HepG2 (cell line): ENCODE measurements around the gene MYLK. TPM values are rescaled to one million over a fixed set of nuclear protein-coding genes. Genes with fewer than 3 reads are reported as not detected.

Experiments
- ATAC-seq: fragments of 200-7000 bp; cut with Tn5 transposase; 3 replicates; pipeline ENCODE4 v1.9.1; 2020; ENCODE audit warnings: mild to moderate bottlenecking, moderate library complexity
- BruUV-seq: library from RNA; stranded (reverse); fragments of 400-500 nt; replicated peaks from 2 replicates; lab custom pipeline; 2021; lab: Mats Ljungman, UMichigan
- CTCF ChIA-PET: fragments of 300-600 bp; formaldehyde crosslinking; extraction: SDS; loops from one replicate; lab custom pipeline; 2021; ENCODE audit warnings: low total read pairs, inconsistent platforms, low intra/inter-chr PET ratio; lab: Yijun Ruan, JAX
- POLR2A ChIA-PET: fragments of 350-600 bp; sonication (Branson Sonifier 250); formaldehyde crosslinking; loops from one replicate; lab custom pipeline; 2020; ENCODE audit warnings: antibody characterized with exemption, inconsistent platforms; lab: Yijun Ruan, JAX
- DNase-seq: peaks from one replicate; pipeline ENCODE4 v3.0.0-alpha.2; 2015; ENCODE audit warnings: low spot score
- FAIRE-seq: peaks from 3 replicates; lab custom pipeline; 2011; peaks lifted over from hg19 to GRCh38; lab: Jason Lieb, UNC
- H2AFZ ChIP-seq: one replicate; pipeline ENCODE4 v1.6.1; 2011; ENCODE audit warnings: low read length, inconsistent platforms
- H3K27ac ChIP-seq: fragments of 300-600 bp; 3 replicates; pipeline ENCODE4 v1.8.0; 2011; ENCODE audit warnings: mixed run types, mild to moderate bottlenecking, mixed read lengths, low read length, inconsistent platforms; ENCODE audit not compliant: insufficient read depth; ENCODE audit errors: extremely low read length
- H3K27me3 ChIP-seq, 2 experiments: fragments of 200-600 bp in 1 of 2; 2 replicates in 1 of 2; 3 replicates in 1 of 2; pipeline versions ENCODE4 v1.6.0 to v1.8.0; 2011; ENCODE audit warnings: low read length in 2 of 2, mild to moderate bottlenecking in 2 of 2, moderate library complexity in 2 of 2, inconsistent platforms in 1 of 2; ENCODE audit not compliant: insufficient read depth in 2 of 2, control insufficient read depth in 1 of 2
- H3K36me3 ChIP-seq, 2 experiments: fragments of 200-600 bp in 1 of 2; replicated peaks in 1 of 2; 2 replicates in 1 of 2; 3 replicates in 1 of 2; pipeline versions ENCODE4 v1.5.1 to v1.8.0; 2011; ENCODE audit warnings: low read length in 2 of 2, inconsistent platforms in 1 of 2; ENCODE audit not compliant: insufficient read depth in 2 of 2, control insufficient read depth in 1 of 2
- H3K4me1 ChIP-seq: 2 replicates; pipeline ENCODE4 v1.5.1; 2012; ENCODE audit warnings: low read length, inconsistent platforms; ENCODE audit not compliant: insufficient read depth
- H3K4me2 ChIP-seq: 2 replicates; pipeline ENCODE4 v1.6.0; 2011; ENCODE audit warnings: low read depth, low read length, inconsistent platforms
- H3K4me3 ChIP-seq, 3 experiments: fragments of 200-600 bp in 1 of 3; sonication (generic), shearing (Covaris generic) in 1 of 3; replicated peaks in 1 of 3; 2 replicates each; pipeline ENCODE4 v1.5.1; 2011 to 2016; ENCODE audit warnings: low read length in 3 of 3, inconsistent platforms in 2 of 3, low read depth in 2 of 3, mild to moderate bottlenecking in 2 of 3, control low read depth in 1 of 3, mixed read lengths in 1 of 3; ENCODE audit not compliant: insufficient read depth in 1 of 3
- H3K79me2 ChIP-seq: one replicate; pipeline ENCODE4 v1.6.1; 2011; ENCODE audit warnings: low read length, inconsistent platforms; ENCODE audit not compliant: insufficient read depth
- H3K9ac ChIP-seq: 2 replicates; pipeline ENCODE4 v1.6.0; 2011; ENCODE audit warnings: mild to moderate bottlenecking, low read depth, low read length, inconsistent platforms; ENCODE audit not compliant: insufficient read depth
- H3K9me3 ChIP-seq: 2 replicates; pipeline ENCODE4 v1.5.1; 2012; ENCODE audit warnings: mild to moderate bottlenecking, low read length
- H4K20me1 ChIP-seq: 2 replicates; pipeline ENCODE4 v1.6.0; 2011; ENCODE audit warnings: inconsistent platforms, mild to moderate bottlenecking, low read length, moderate library complexity; ENCODE audit not compliant: insufficient read depth
- CAMTA2 ChIP-seq: sonication (generic); formaldehyde crosslinking; IDR thresholded peaks from 2 replicates; pipeline ENCODE4 v1.4.0; 2020; ENCODE audit warnings: mild to moderate bottlenecking, missing genetic modification reagents, borderline replicate concordance
- CEBPB ChIP-seq: IDR thresholded peaks from 2 replicates; pipeline ENCODE4 v1.6.1; 2011; ENCODE audit warnings: low read depth, low read length, improper control_type of control experiment, borderline replicate concordance
- CHCHD3 ChIP-seq: sonication (generic); formaldehyde crosslinking; IDR thresholded peaks from 2 replicates; pipeline ENCODE4 v1.8.0; 2022; ENCODE audit warnings: mild to moderate bottlenecking, missing genetic modification reagents, moderate library complexity
- HNF4A ChIP-seq: sonication (generic); formaldehyde crosslinking; IDR thresholded peaks from 2 replicates; pipeline ENCODE4 v1.4.0; 2020; ENCODE audit warnings: missing genetic modification reagents
- HNRNPK ChIP-seq: fragments of 200-400 bp; formaldehyde crosslinking; IDR thresholded peaks from 2 replicates; pipeline ENCODE4 v1.6.1; 2018; ENCODE audit warnings: low read length, low read depth, moderate library complexity, mild to moderate bottlenecking; ENCODE audit not compliant: poor library complexity, severe bottlenecking
- KDM5A ChIP-seq: fragments of 200-600 bp; sonication (generic); IDR thresholded peaks from 2 replicates; pipeline ENCODE4 v1.7.0; 2018; ENCODE audit warnings: antibody characterized with exemption, mild to moderate bottlenecking, low read length, borderline replicate concordance
- POGZ ChIP-seq: sonication (generic); formaldehyde crosslinking; IDR thresholded peaks from 2 replicates; pipeline ENCODE4 v1.4.0; 2020; ENCODE audit warnings: mild to moderate bottlenecking, missing genetic modification reagents
- RFX1 ChIP-seq: fragments of 450-650 bp; IDR thresholded peaks from 2 replicates; pipeline ENCODE4 v1.6.1; 2017
- SALL1 ChIP-seq: sonication (generic); formaldehyde crosslinking; IDR thresholded peaks from 2 replicates; pipeline ENCODE4 v1.8.0; 2022; ENCODE audit warnings: mild to moderate bottlenecking, missing genetic modification reagents
- ZFP37 ChIP-seq: sonication (generic); formaldehyde crosslinking; IDR thresholded peaks from 2 replicates; pipeline ENCODE4 v1.4.0; 2020; ENCODE audit warnings: missing genetic modification reagents, borderline replicate concordance
- ZNF10 ChIP-seq: sonication (generic); formaldehyde crosslinking; IDR thresholded peaks from 2 replicates; pipeline ENCODE4 v1.4.0; 2020; ENCODE audit warnings: mild to moderate bottlenecking, low read depth, missing genetic modification reagents, borderline replicate concordance
- ZNF230 ChIP-seq: sonication (generic); formaldehyde crosslinking; IDR thresholded peaks from 2 replicates; pipeline ENCODE4 v1.4.0; 2020; ENCODE audit warnings: mild to moderate bottlenecking, missing genetic modification reagents
- ZNF792 ChIP-seq: IDR thresholded peaks from 2 replicates; pipeline ENCODE4 v1.6.1; 2016
- WGBS: methylation state at CpG from one replicate; pipeline ENCODE4 v1.1.6; 2017; ENCODE audit warnings: low lambda C conversion rate; 5-methylcytosine and 5-hydroxymethylcytosine counted together
- in situ Hi-C: cut with HindIII; loops from 2 replicates; pipeline ENCODE4 v1.10.0; 2017; ENCODE audit warnings: low pct_unique_long_range_greater_than_20kb; ENCODE audit not compliant: extremely low pct_ligation_motif_present
- intact Hi-C: fragments of 100-400 bp; cut with micrococcal nuclease; formaldehyde crosslinking; loops from one replicate; pipeline ENCODE4 v1.10.0; 2022; ENCODE audit not compliant: unreplicated experiment
- polyA plus RNA-seq, 8 experiments: library from polyadenylated mRNA; depleted of rRNA in 3 of 8; stranded (reverse) in 7 of 8; unstranded in 1 of 8; fragments of >200 nt; fragmentation: Illumina TruSeq in 4 of 8; extraction: Trizol in 4 of 8; gene quantifications; 2 replicates each; pipeline versions ENCODE4 v1.2.1 to v1.2.3, GENCODE V29; 2011 to 2016; ENCODE audit warnings: low read depth in 4 of 8, missing spikeins in 1 of 8, mixed read lengths in 1 of 8; ENCODE audit not compliant: insufficient read depth in 1 of 8
- total RNA-seq, 5 experiments: library from RNA; depleted of rRNA; stranded (reverse); fragments of >200 nt; fragmentation: Illumina TruSeq; extraction: Trizol; gene quantifications; 2 replicates each; pipeline ENCODE4 v1.2.3, GENCODE V29; 2016; ENCODE audit warnings: low read depth in 1 of 5
- TF ChIP-seq, protein P1 (sequence below): sonication (generic); formaldehyde crosslinking; IDR thresholded peaks from 2 replicates; pipeline ENCODE4 v1.8.0; 2022; ENCODE audit warnings: low read depth, missing genetic modification reagents
- TF ChIP-seq, protein P2 (sequence below): sonication (generic); formaldehyde crosslinking; IDR thresholded peaks from 2 replicates; pipeline ENCODE4; 2020; ENCODE audit warnings: missing genetic modification reagents, mild to moderate bottlenecking, borderline replicate concordance

Gene MYLK
- total and polyA plus RNA-seq, 2 of the 13 experiments (the other 11 are each of a cell fraction or from before 2014, with no cell fraction given): 10.6 to 34.9 TPM

DNA sequence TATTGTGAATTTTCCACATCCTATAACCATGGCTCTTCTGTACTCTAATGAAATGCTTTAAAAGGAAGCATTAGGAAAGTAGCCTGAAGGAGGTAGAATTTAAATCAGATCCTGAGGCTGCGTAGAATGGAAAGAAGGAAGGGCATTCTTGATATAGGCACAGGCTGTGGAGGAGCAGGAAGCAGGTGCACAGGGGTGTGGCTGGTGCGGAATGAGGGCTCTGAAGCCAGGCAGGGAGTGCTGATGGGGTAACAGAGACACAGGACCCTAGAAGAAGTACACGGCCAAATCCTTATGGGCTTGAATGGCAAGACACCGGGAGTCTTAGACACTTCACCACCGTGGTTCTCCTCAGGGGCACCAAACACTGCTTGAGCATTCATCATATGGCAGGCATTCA is 97.0 kb downstream of the MYLK start:
- ATAC-seq: no peak
- no peak for FAIRE-seq
- no peak for DNase-seq
- Histone ChIP-seq H3K4me3 (no peak overlapping the region), H3K27me3 (no peaks in the 10 kb centered on the region), H4K20me1 (no peaks in the 10 kb centered on the region), H3K9ac (no peak overlapping the region), H2AFZ (no peak overlapping the region), H3K27ac (no peak overlapping the region), H3K4me2 (no peak overlapping the region), H3K4me1 (peaks cover 42% of the 10 kb centered on the region), H3K9me3 (no peaks in the 10 kb centered on the region), H3K79me2 (peaks cover 1% of the 10 kb centered on the region), H3K36me3 (peaks cover 10 to 27% of the 10 kb centered on the region in 2 experiments)
- no TSS peak for BruUV-seq
- 98% methylated on average over 5 of the region's 5 CpGs for whole genome bisulfite sequencing
- in situ Hi-C loops (no loop called here), intact Hi-C loops (no loop called here)
- ChIA-PET CTCF (no interaction called here), POLR2A (no interaction called here)
- TF ChIP-seq SALL1 (CRISPR knock-in tag): no peak
- TF ChIP-seq ZNF230 (CRISPR knock-in tag): no peak
- no peak for TF ChIP-seq CAMTA2 (CRISPR knock-in tag)
- no peak for TF ChIP-seq CEBPB
- TF ChIP-seq HNF4A (CRISPR knock-in tag): no peak
- TF ChIP-seq ZFP37 (CRISPR knock-in tag): no peak
- TF ChIP-seq, protein P1, sequence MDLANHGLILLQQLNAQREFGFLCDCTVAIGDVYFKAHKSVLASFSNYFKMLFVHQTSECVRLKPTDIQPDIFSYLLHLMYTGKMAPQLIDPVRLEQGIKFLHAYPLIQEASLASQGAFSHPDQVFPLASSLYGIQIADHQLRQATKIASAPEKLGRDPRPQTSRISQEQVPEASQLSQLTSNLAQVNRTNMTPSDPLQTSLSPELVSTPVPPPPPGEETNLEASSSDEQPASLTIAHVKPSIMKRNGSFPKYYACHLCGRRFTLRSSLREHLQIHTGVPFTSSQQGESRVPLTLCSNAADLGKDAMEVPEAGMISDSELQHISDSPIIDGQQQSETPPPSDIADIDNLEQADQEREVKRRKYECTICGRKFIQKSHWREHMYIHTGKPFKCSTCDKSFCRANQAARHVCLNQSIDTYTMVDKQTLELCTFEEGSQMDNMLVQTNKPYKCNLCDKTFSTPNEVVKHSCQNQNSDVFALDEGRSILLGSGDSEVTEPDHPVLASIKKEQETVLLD: no peak
- TF ChIP-seq POGZ: no peak
- TF ChIP-seq ZNF10 (CRISPR knock-in tag): no peak
- TF ChIP-seq ZNF792 (CRISPR knock-in tag): no peak
- TF ChIP-seq, protein P2, sequence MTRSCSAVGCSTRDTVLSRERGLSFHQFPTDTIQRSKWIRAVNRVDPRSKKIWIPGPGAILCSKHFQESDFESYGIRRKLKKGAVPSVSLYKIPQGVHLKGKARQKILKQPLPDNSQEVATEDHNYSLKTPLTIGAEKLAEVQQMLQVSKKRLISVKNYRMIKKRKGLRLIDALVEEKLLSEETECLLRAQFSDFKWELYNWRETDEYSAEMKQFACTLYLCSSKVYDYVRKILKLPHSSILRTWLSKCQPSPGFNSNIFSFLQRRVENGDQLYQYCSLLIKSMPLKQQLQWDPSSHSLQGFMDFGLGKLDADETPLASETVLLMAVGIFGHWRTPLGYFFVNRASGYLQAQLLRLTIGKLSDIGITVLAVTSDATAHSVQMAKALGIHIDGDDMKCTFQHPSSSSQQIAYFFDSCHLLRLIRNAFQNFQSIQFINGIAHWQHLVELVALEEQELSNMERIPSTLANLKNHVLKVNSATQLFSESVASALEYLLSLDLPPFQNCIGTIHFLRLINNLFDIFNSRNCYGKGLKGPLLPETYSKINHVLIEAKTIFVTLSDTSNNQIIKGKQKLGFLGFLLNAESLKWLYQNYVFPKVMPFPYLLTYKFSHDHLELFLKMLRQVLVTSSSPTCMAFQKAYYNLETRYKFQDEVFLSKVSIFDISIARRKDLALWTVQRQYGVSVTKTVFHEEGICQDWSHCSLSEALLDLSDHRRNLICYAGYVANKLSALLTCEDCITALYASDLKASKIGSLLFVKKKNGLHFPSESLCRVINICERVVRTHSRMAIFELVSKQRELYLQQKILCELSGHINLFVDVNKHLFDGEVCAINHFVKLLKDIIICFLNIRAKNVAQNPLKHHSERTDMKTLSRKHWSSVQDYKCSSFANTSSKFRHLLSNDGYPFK (CRISPR knock-in tag): no peak
- no peak for TF ChIP-seq HNRNPK
- no peak for TF ChIP-seq CHCHD3 (CRISPR knock-in tag)
- TF ChIP-seq RFX1: no peak
- no peak for TF ChIP-seq KDM5A
